Measurements from ENCODE around the gene ZNF488.
"Not testable (repeated sequence)": the region's sequence is repeated elsewhere in the genome, so short reads cannot be mapped to it uniquely, and the experiment has no call there.

The ZNF488 gene

DNA sequence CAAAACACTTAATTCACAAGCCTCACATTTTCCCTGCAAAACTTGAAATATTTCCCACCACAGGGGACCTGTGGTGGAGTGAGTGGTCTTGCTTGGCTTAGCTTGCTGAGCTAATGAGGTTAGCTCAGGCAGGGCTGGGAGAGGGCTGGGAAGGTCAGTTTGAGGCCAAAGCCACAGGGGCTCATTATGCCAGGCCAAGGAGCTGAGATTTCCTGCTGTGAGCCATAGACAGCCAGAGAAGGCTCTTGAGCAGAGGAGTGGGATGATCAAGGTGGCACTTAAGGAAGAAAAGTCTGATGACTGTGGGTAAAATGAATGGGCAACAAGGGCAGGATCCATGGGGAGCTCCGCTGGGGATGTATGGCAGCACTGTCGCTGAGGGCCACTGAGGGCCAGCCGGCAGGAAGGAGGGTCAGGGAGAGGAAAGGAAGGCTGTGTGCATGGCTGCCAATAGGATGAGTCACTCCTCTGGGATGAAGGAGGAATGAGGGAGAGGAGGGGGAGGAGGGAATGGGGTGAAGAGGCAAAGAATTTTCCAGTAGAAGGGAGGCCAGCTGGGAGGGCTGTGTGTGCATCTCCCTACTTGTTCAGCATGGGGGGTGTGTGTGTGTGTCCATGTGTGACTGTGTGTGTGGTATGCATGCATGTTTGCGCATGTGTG is 18.7 kb upstream of the ZNF488 start:
- Histone ChIP-seq H3K4me1 (ENCODE audit: control insufficient read depth in 2 of 2, insufficient read depth in 2 of 2, low read length in 2 of 2) (no peaks in the 10 kb centered on the region), H3K9ac (ENCODE audit: low read depth in 1 of 2, low read length in 2 of 2) (no peak overlapping the region), H3K9me3 (ENCODE audit: control insufficient read depth in 2 of 2, low read length in 2 of 2) (no peaks in the 10 kb centered on the region), H3K36me3 (ENCODE audit: control insufficient read depth in 2 of 2, insufficient read depth in 2 of 2, low read length in 2 of 2) (no peaks in the 10 kb centered on the region), H3K4me3 (ENCODE audit: low read length in 2 of 2) (no peak overlapping the region), H3K27ac (ENCODE audit: low read depth in 2 of 2, low read length in 2 of 2) (no peak overlapping the region), H3K27me3 (ENCODE audit: control insufficient read depth in 2 of 2, insufficient read depth in 2 of 2, low read length in 2 of 2) (no peaks in the 10 kb centered on the region)

DNA sequence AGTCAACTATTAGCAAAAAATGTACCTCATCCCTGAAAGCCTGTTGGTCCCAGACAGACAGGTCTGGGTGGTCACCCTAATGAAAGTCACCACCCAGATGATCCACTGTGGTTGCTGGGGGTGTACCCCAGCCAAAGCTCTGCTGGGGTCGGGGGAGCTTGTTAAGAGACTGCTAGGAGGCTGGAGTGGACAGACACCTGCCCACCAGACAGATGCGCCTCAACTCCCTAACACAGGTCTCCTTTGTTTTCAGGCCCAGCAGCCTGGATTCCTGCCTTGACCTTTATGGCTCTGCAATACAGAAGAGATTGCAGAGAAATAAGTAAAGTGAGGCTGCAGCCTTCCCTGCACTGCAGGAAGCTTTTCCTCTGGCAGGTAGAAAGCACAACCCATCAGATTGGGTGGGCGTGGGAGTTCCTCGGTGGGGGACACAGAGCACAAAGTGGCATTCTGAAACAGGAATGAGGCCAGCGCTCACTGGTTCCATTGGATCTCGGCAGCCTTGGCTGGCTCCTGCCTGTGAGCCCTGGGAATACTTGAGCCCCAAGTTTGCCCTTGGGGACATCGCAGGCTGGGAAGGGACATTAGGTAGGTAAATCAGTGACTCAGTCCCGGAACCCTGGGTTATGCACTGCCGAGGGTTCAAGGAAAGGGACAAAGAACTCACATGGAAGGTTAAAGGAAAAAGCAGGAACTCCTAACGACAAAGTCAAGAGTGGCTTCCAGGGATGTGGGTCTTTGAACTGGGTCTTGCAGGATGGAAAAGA is 18.0 kb upstream of the ZNF488 start:
- H3K4me1 ChIP-seq (ENCODE audit: control insufficient read depth in 2 of 2, insufficient read depth in 2 of 2, low read length in 2 of 2) = no peaks in the 10 kb centered on the region
- no peaks in the 10 kb centered on the region for H3K9me3 ChIP-seq (ENCODE audit: control insufficient read depth in 2 of 2, low read length in 2 of 2)
- no peak overlapping the region for H3K27ac ChIP-seq (ENCODE audit: low read depth in 2 of 2, low read length in 2 of 2)
- H3K36me3 ChIP-seq (ENCODE audit: control insufficient read depth in 2 of 2, insufficient read depth in 2 of 2, low read length in 2 of 2) = no peaks in the 10 kb centered on the region
- H3K4me3 ChIP-seq (ENCODE audit: low read length in 2 of 2) = no peak overlapping the region
- H3K9ac ChIP-seq (ENCODE audit: low read depth in 1 of 2, low read length in 2 of 2) = no peak overlapping the region
- no peaks in the 10 kb centered on the region for H3K27me3 ChIP-seq (ENCODE audit: control insufficient read depth in 2 of 2, insufficient read depth in 2 of 2, low read length in 2 of 2)

DNA sequence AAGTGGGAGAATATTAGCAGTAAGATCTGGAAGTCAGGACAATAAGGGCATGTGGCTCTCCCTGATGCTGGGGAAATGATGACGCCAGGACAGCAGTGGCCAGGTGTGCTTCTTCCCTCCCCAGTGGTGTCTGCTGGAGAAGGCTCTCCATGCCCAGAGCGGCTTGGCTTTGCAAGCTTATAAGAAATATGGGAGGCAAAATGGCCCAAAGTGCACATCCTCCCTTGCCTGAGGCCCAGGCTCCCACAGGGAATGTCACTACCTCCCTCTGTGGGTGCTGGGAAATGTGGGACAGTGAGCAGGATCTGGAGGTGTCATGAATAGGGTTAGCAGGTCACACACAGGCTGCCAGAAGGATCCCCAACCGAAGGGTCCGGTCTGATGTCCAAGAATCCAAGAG is 17.1 kb upstream of the ZNF488 start:
- Histone ChIP-seq H3K36me3 (ENCODE audit: control insufficient read depth in 2 of 2, insufficient read depth in 2 of 2, low read length in 2 of 2) (no peaks in the 10 kb centered on the region), H3K9me3 (ENCODE audit: control insufficient read depth in 2 of 2, low read length in 2 of 2) (no peaks in the 10 kb centered on the region), H3K9ac (ENCODE audit: low read depth in 1 of 2, low read length in 2 of 2) (no peak overlapping the region), H3K27ac (ENCODE audit: low read depth in 2 of 2, low read length in 2 of 2) (no peak overlapping the region), H3K27me3 (ENCODE audit: control insufficient read depth in 2 of 2, insufficient read depth in 2 of 2, low read length in 2 of 2) (no peaks in the 10 kb centered on the region), H3K4me1 (ENCODE audit: control insufficient read depth in 2 of 2, insufficient read depth in 2 of 2, low read length in 2 of 2) (no peaks in the 10 kb centered on the region), H3K4me3 (ENCODE audit: low read length in 2 of 2) (no peak overlapping the region)

DNA sequence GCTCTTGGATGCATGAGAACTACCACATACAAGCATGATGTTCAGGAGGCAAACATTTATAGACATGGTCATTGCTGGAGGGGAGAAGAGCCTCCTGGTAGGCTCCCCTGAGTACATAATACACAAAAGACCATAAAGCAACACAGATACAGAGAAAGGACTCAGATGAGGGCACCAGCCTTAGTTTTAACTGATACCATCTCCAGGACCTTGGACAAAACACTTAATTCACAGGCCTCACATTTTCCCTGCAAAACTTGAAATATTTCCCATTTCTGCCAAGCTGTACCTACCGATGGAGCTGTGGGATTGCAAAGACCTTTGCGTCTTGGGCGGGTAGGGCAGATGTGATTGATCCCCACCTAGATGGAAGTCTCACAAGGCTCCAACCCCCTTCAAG is 16.7 kb upstream of the ZNF488 start:
- no peak overlapping the region for H3K9ac ChIP-seq (ENCODE audit: low read depth in 1 of 2, low read length in 2 of 2)
- no peaks in the 10 kb centered on the region for H3K27me3 ChIP-seq (ENCODE audit: control insufficient read depth in 2 of 2, insufficient read depth in 2 of 2, low read length in 2 of 2)
- no peak overlapping the region for H3K4me3 ChIP-seq (ENCODE audit: low read length in 2 of 2)
- no peak overlapping the region for H3K27ac ChIP-seq (ENCODE audit: low read depth in 2 of 2, low read length in 2 of 2)
- no peaks in the 10 kb centered on the region for H3K4me1 ChIP-seq (ENCODE audit: control insufficient read depth in 2 of 2, insufficient read depth in 2 of 2, low read length in 2 of 2)
- H3K36me3 ChIP-seq (ENCODE audit: control insufficient read depth in 2 of 2, insufficient read depth in 2 of 2, low read length in 2 of 2) = no peaks in the 10 kb centered on the region
- H3K9me3 ChIP-seq (ENCODE audit: control insufficient read depth in 2 of 2, low read length in 2 of 2) = no peaks in the 10 kb centered on the region

DNA sequence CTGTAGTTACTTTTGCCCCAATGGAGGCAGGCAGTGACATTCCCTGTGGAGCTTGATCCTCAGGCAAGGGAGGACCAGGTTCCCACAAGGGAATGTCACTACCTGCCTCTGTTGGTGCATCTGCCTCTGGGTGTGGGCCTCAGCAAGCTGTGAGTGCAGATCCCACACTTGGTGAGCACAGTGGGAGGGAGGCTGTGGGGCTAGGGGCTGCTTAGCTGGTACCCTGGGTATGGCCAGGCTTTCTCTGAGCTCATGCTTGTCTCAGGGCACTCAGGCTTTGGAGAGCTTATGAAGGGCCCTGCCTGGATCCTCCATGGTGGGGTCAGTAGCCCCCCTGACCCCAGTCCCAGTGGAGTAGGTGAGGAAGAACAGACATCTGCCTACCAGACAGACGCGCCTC is 16.2 kb upstream of the ZNF488 start:
- Histone ChIP-seq H3K4me1 (ENCODE audit: control insufficient read depth in 2 of 2, insufficient read depth in 2 of 2, low read length in 2 of 2) (no peaks in the 10 kb centered on the region), H3K36me3 (ENCODE audit: control insufficient read depth in 2 of 2, insufficient read depth in 2 of 2, low read length in 2 of 2) (no peaks in the 10 kb centered on the region), H3K27me3 (ENCODE audit: control insufficient read depth in 2 of 2, insufficient read depth in 2 of 2, low read length in 2 of 2) (no peaks in the 10 kb centered on the region), H3K4me3 (ENCODE audit: low read length in 2 of 2) (no peak overlapping the region), H3K27ac (ENCODE audit: low read depth in 2 of 2, low read length in 2 of 2) (no peak overlapping the region), H3K9ac (ENCODE audit: low read depth in 1 of 2, low read length in 2 of 2) (no peak overlapping the region), H3K9me3 (ENCODE audit: control insufficient read depth in 2 of 2, low read length in 2 of 2) (no peaks in the 10 kb centered on the region)

DNA sequence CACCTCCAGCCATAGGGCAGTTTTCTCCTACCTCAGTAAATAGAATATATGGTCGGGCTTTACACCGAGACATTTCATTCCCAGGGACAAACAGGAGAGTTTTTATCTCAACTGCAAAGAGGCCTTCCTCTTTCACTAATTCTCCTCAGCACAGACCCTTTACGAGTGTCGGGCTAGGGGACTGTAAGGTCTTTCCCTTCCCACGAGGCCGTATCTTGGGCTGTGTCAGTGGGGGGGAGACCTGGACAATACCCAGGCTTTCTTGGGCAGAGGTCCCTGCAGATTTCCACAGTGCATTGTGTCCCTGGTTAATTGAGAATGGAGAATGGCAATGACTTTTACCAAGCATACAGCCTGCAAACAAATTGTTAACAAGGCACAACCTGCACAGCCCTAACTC is 13.2 kb upstream of the ZNF488 start:
- Histone ChIP-seq H3K36me3 (ENCODE audit: control insufficient read depth in 2 of 2, insufficient read depth in 2 of 2, low read length in 2 of 2) (no peaks in the 10 kb centered on the region), H3K9ac (ENCODE audit: low read depth in 1 of 2, low read length in 2 of 2) (no peak overlapping the region), H3K4me1 (ENCODE audit: control insufficient read depth in 2 of 2, insufficient read depth in 2 of 2, low read length in 2 of 2) (no peaks in the 10 kb centered on the region), H3K27me3 (ENCODE audit: control insufficient read depth in 2 of 2, insufficient read depth in 2 of 2, low read length in 2 of 2) (peaks cover 0 to 1% of the 10 kb centered on the region in 2 donors), H3K9me3 (ENCODE audit: control insufficient read depth in 2 of 2, low read length in 2 of 2) (no peaks in the 10 kb centered on the region), H3K27ac (ENCODE audit: low read depth in 2 of 2, low read length in 2 of 2) (no peak overlapping the region), H3K4me3 (ENCODE audit: low read length in 2 of 2) (no peak overlapping the region)

DNA sequence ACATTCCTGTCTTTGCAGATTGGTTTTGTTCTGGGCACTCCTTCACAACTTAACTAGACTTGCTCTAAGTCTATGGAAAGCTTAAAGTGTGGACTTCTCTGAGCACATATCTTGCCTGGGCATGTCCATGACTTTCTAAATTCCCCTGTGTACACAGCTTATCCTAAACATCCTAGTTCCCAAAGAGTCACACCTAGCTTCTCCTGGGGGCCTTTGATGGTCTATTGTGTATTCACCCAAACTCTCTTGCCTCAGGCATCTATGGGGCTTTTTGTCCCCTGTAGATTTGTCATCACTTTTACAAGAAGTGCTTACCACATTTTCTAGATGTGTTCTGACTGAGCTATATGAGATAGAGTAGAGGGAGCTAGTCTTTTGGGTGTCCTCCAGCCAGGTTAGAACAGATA is 12.2 kb upstream of the ZNF488 start:
- no peak overlapping the region for H3K27ac ChIP-seq (ENCODE audit: low read depth in 2 of 2, low read length in 2 of 2)
- H3K4me1 ChIP-seq (ENCODE audit: control insufficient read depth in 2 of 2, insufficient read depth in 2 of 2, low read length in 2 of 2) = no peaks in the 10 kb centered on the region
- H3K36me3 ChIP-seq (ENCODE audit: control insufficient read depth in 2 of 2, insufficient read depth in 2 of 2, low read length in 2 of 2) = no peaks in the 10 kb centered on the region
- no peak overlapping the region for H3K9ac ChIP-seq (ENCODE audit: low read depth in 1 of 2, low read length in 2 of 2)
- no peak overlapping the region for H3K4me3 ChIP-seq (ENCODE audit: low read length in 2 of 2)
- H3K9me3 ChIP-seq (ENCODE audit: control insufficient read depth in 2 of 2, low read length in 2 of 2) = no peaks in the 10 kb centered on the region
- H3K27me3 ChIP-seq (ENCODE audit: control insufficient read depth in 2 of 2, insufficient read depth in 2 of 2, low read length in 2 of 2) = peaks cover 0 to 5% of the 10 kb centered on the region in 2 donors

DNA sequence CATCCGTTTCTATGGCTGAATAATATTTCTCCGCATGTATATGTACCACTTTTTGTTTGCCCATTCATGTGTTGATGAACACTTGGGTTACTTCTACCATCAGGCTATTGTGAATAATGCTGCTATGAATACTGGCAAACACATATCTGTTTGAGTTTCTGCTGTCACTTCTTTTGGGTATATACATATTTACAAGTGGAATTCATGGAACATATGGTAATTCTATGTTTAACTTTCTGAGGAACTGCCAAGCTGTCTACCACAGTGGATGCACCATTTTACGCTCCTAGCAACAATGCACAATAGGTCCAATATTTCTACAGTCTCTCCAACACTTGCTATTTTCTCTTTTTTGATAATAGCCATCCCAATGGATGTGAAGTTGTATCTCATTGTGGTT is 5.5 kb upstream of the ZNF488 start:
- Histone ChIP-seq H3K4me3 (ENCODE audit: low read length in 2 of 2) (no peak overlapping the region), H3K9ac (ENCODE audit: low read depth in 1 of 2, low read length in 2 of 2) (no peak overlapping the region), H3K27me3 (ENCODE audit: control insufficient read depth in 2 of 2, insufficient read depth in 2 of 2, low read length in 2 of 2) (peaks cover 0 to 5% of the 10 kb centered on the region in 2 donors), H3K36me3 (ENCODE audit: control insufficient read depth in 2 of 2, insufficient read depth in 2 of 2, low read length in 2 of 2) (no peaks in the 10 kb centered on the region), H3K27ac (ENCODE audit: low read depth in 2 of 2, low read length in 2 of 2) (no peak overlapping the region), H3K4me1 (ENCODE audit: control insufficient read depth in 2 of 2, insufficient read depth in 2 of 2, low read length in 2 of 2) (peaks cover 3 to 5% of the 10 kb centered on the region in 2 donors), H3K9me3 (ENCODE audit: control insufficient read depth in 2 of 2, low read length in 2 of 2) (no peaks in the 10 kb centered on the region)

DNA sequence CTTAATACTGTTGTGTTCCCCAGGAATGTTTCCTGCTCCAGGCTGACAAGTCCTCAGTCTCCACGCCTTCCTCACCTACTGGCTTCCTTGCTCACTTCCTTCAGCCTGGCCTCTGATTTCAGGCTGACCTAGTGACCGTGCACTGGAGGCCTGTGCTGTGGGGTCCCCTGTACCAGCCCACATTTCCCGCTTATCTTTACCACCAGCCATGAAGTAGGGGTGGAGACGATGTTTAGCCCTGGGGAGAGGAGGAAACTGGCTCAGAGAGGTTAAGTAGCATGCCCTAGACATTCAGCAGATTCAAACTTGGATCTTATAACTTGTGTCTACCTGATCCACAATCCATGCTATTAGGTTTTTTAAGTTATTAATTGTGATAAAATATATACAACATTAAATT is 4.8 kb upstream of the ZNF488 start:
- no peak overlapping the region for H3K27ac ChIP-seq (ENCODE audit: low read depth in 2 of 2, low read length in 2 of 2)
- no peak overlapping the region for H3K9ac ChIP-seq (ENCODE audit: low read depth in 1 of 2, low read length in 2 of 2)
- H3K9me3 ChIP-seq (ENCODE audit: control insufficient read depth in 2 of 2, low read length in 2 of 2) = no peaks in the 10 kb centered on the region
- H3K27me3 ChIP-seq (ENCODE audit: control insufficient read depth in 2 of 2, insufficient read depth in 2 of 2, low read length in 2 of 2) = peaks cover 0 to 3% of the 10 kb centered on the region in 2 donors
- no peaks in the 10 kb centered on the region for H3K36me3 ChIP-seq (ENCODE audit: control insufficient read depth in 2 of 2, insufficient read depth in 2 of 2, low read length in 2 of 2)
- peaks cover 6 to 7% of the 10 kb centered on the region in 2 donors for H3K4me1 ChIP-seq (ENCODE audit: control insufficient read depth in 2 of 2, insufficient read depth in 2 of 2, low read length in 2 of 2)
- no peak overlapping the region for H3K4me3 ChIP-seq (ENCODE audit: low read length in 2 of 2)

DNA sequence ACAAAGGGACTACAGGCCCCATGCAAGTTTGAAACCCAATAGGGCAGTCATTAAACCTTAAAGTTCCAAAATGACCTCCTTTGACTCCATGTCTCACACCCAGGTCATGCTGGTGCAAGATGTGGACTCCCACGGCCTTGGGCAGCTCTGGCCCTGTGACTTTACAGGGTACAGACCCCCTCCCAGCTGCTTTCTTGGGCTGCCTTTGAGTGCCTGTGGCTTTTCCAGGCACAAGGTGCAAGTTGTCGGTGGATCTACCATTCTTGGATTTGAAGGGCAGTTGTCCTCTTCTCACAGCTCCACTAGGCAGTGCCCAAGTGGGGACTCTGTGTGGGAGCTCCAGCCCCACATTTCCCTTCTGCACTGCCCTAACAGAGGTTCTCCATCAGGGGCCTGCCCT is 2.0 kb upstream of the ZNF488 start:
- H3K9me3 ChIP-seq (ENCODE audit: control insufficient read depth in 2 of 2, low read length in 2 of 2); H3K27ac ChIP-seq (ENCODE audit: low read depth in 2 of 2, low read length in 2 of 2); H3K9ac ChIP-seq (ENCODE audit: low read depth in 1 of 2, low read length in 2 of 2); H3K4me3 ChIP-seq (ENCODE audit: low read length in 2 of 2); H3K27me3 ChIP-seq (ENCODE audit: control insufficient read depth in 2 of 2, insufficient read depth in 2 of 2, low read length in 2 of 2); H3K36me3 ChIP-seq (ENCODE audit: control insufficient read depth in 2 of 2, insufficient read depth in 2 of 2, low read length in 2 of 2): not testable (repeated sequence)
- peaks cover 18 to 20% of the 10 kb centered on the region in 2 donors for H3K4me1 ChIP-seq (ENCODE audit: control insufficient read depth in 2 of 2, insufficient read depth in 2 of 2, low read length in 2 of 2)

All from mucosa of rectum (tissue), 2 donors.